HepG2 (cell line): ENCODE measurements around the gene TSPYL4. TPM values are rescaled to one million over a fixed set of nuclear protein-coding genes. Genes with fewer than 3 reads are reported as not detected.

Experiments used
- ATAC-seq: fragments of 200-7000 bp; cut with Tn5 transposase; 3 replicates; pipeline ENCODE4 v1.9.1; 2020; ENCODE audit warnings: mild to moderate bottlenecking, moderate library complexity
- BruUV-seq: library from RNA; stranded (reverse); fragments of 400-500 nt; replicated peaks from 2 replicates; lab custom pipeline; 2021; lab: Mats Ljungman, UMichigan
- CTCF ChIA-PET: fragments of 300-600 bp; formaldehyde crosslinking; extraction: SDS; loops from one replicate; lab custom pipeline; 2021; ENCODE audit warnings: low total read pairs, inconsistent platforms, low intra/inter-chr PET ratio; lab: Yijun Ruan, JAX
- POLR2A ChIA-PET: fragments of 350-600 bp; sonication (Branson Sonifier 250); formaldehyde crosslinking; loops from one replicate; lab custom pipeline; 2020; ENCODE audit warnings: antibody characterized with exemption, inconsistent platforms; lab: Yijun Ruan, JAX
- DNase-seq: peaks from one replicate; pipeline ENCODE4 v3.0.0-alpha.2; 2015; ENCODE audit warnings: low spot score
- FAIRE-seq: peaks from 3 replicates; lab custom pipeline; 2011; peaks lifted over from hg19 to GRCh38; lab: Jason Lieb, UNC
- H2AFZ ChIP-seq: one replicate; pipeline ENCODE4 v1.6.1; 2011; ENCODE audit warnings: low read length, inconsistent platforms
- H3K27ac ChIP-seq: fragments of 300-600 bp; 3 replicates; pipeline ENCODE4 v1.8.0; 2011; ENCODE audit warnings: mixed run types, mild to moderate bottlenecking, mixed read lengths, low read length, inconsistent platforms; ENCODE audit not compliant: insufficient read depth; ENCODE audit errors: extremely low read length
- H3K27me3 ChIP-seq, 2 experiments: fragments of 200-600 bp in 1 of 2; 2 replicates in 1 of 2; 3 replicates in 1 of 2; pipeline versions ENCODE4 v1.6.0 to v1.8.0; 2011; ENCODE audit warnings: low read length in 2 of 2, mild to moderate bottlenecking in 2 of 2, moderate library complexity in 2 of 2, inconsistent platforms in 1 of 2; ENCODE audit not compliant: insufficient read depth in 2 of 2, control insufficient read depth in 1 of 2
- H3K36me3 ChIP-seq, 2 experiments: fragments of 200-600 bp in 1 of 2; replicated peaks in 1 of 2; 2 replicates in 1 of 2; 3 replicates in 1 of 2; pipeline versions ENCODE4 v1.5.1 to v1.8.0; 2011; ENCODE audit warnings: low read length in 2 of 2, inconsistent platforms in 1 of 2; ENCODE audit not compliant: insufficient read depth in 2 of 2, control insufficient read depth in 1 of 2
- H3K4me1 ChIP-seq: 2 replicates; pipeline ENCODE4 v1.5.1; 2012; ENCODE audit warnings: low read length, inconsistent platforms; ENCODE audit not compliant: insufficient read depth
- H3K4me2 ChIP-seq: 2 replicates; pipeline ENCODE4 v1.6.0; 2011; ENCODE audit warnings: low read depth, low read length, inconsistent platforms
- H3K4me3 ChIP-seq, 3 experiments: fragments of 200-600 bp in 1 of 3; sonication (generic), shearing (Covaris generic) in 1 of 3; replicated peaks in 1 of 3; 2 replicates each; pipeline ENCODE4 v1.5.1; 2011 to 2016; ENCODE audit warnings: low read length in 3 of 3, inconsistent platforms in 2 of 3, low read depth in 2 of 3, mild to moderate bottlenecking in 2 of 3, control low read depth in 1 of 3, mixed read lengths in 1 of 3; ENCODE audit not compliant: insufficient read depth in 1 of 3
- H3K79me2 ChIP-seq: one replicate; pipeline ENCODE4 v1.6.1; 2011; ENCODE audit warnings: low read length, inconsistent platforms; ENCODE audit not compliant: insufficient read depth
- H3K9ac ChIP-seq: 2 replicates; pipeline ENCODE4 v1.6.0; 2011; ENCODE audit warnings: mild to moderate bottlenecking, low read depth, low read length, inconsistent platforms; ENCODE audit not compliant: insufficient read depth
- H3K9me3 ChIP-seq: 2 replicates; pipeline ENCODE4 v1.5.1; 2012; ENCODE audit warnings: mild to moderate bottlenecking, low read length
- H4K20me1 ChIP-seq: 2 replicates; pipeline ENCODE4 v1.6.0; 2011; ENCODE audit warnings: inconsistent platforms, mild to moderate bottlenecking, low read length, moderate library complexity; ENCODE audit not compliant: insufficient read depth
- EZH2 ChIP-seq: conservative IDR thresholded peaks from 2 replicates; pipeline ENCODE4 v1.6.1; 2012; ENCODE audit warnings: mild to moderate bottlenecking, low read depth, low read length, moderate library complexity
- FIP1L1 ChIP-seq: fragments of 200-400 bp; formaldehyde crosslinking; IDR thresholded peaks from 2 replicates; pipeline ENCODE4 v1.6.1; 2018; ENCODE audit warnings: low read depth, mild to moderate bottlenecking, low read length, moderate library complexity, borderline replicate concordance; ENCODE audit not compliant: insufficient read depth
- FOXO4 ChIP-seq: sonication (generic); formaldehyde crosslinking; conservative IDR thresholded peaks from 2 replicates; pipeline ENCODE4 v1.8.1; 2023; ENCODE audit warnings: missing genetic modification reagents
- MED13 ChIP-seq: sonication (generic); formaldehyde crosslinking; IDR thresholded peaks from 2 replicates; pipeline ENCODE4 v1.5.0; 2020; ENCODE audit warnings: missing genetic modification reagents
- TAF15 ChIP-seq: fragments of 200-400 bp; formaldehyde crosslinking; IDR thresholded peaks from one replicate; pipeline ENCODE4 v1.6.1; 2018; ENCODE audit warnings: mild to moderate bottlenecking, low read depth, low read length; ENCODE audit not compliant: poor library complexity, severe bottlenecking
- ZBTB7A ChIP-seq: sonication (generic); formaldehyde crosslinking; IDR thresholded peaks from 2 replicates; pipeline ENCODE4 v1.8.0; 2022; ENCODE audit warnings: mild to moderate bottlenecking, missing genetic modification reagents
- ZBTB8A ChIP-seq: sonication (generic); formaldehyde crosslinking; IDR thresholded peaks from 2 replicates; pipeline ENCODE4 v1.4.0; 2020; ENCODE audit warnings: mild to moderate bottlenecking, low read depth, missing genetic modification reagents, borderline replicate concordance
- ZFX ChIP-seq: sonication (generic); formaldehyde crosslinking; IDR thresholded peaks from 2 replicates; pipeline ENCODE4 v1.4.0; 2020; ENCODE audit warnings: mild to moderate bottlenecking, low read depth, missing genetic modification reagents, moderate library complexity
- ZIK1 ChIP-seq: sonication (generic); formaldehyde crosslinking; IDR thresholded peaks from 2 replicates; pipeline ENCODE4 v1.5.0; 2020; ENCODE audit warnings: mild to moderate bottlenecking, low read depth, missing genetic modification reagents, borderline replicate concordance
- ZNF18 ChIP-seq: sonication (generic); formaldehyde crosslinking; IDR thresholded peaks from 2 replicates; pipeline ENCODE4 v1.8.0; 2022; ENCODE audit warnings: mild to moderate bottlenecking, missing genetic modification reagents; ENCODE audit not compliant: insufficient replicate concordance
- ZNF44 ChIP-seq: sonication (generic); formaldehyde crosslinking; IDR thresholded peaks from 2 replicates; pipeline ENCODE4 v1.5.1; 2020; ENCODE audit warnings: mild to moderate bottlenecking, missing genetic modification reagents
- ZNF441 ChIP-seq: sonication (generic); formaldehyde crosslinking; IDR thresholded peaks from 2 replicates; pipeline ENCODE4 v1.7.0; 2021; ENCODE audit warnings: missing genetic modification reagents, borderline replicate concordance
- ZNF619 ChIP-seq: sonication (generic); formaldehyde crosslinking; IDR thresholded peaks from 2 replicates; pipeline ENCODE4 v1.4.0; 2020; ENCODE audit warnings: mild to moderate bottlenecking, missing genetic modification reagents
- ZNF687 ChIP-seq: sonication (generic); formaldehyde crosslinking; IDR thresholded peaks from 2 replicates; pipeline ENCODE4 v1.5.1; 2020; ENCODE audit warnings: mild to moderate bottlenecking, missing genetic modification reagents, moderate library complexity
- ZUFSP ChIP-seq: sonication (generic); formaldehyde crosslinking; IDR thresholded peaks from 2 replicates; pipeline ENCODE4 v1.9.0; 2021; ENCODE audit warnings: missing genetic modification reagents, mild to moderate bottlenecking, borderline replicate concordance
- WGBS: methylation state at CpG from one replicate; pipeline ENCODE4 v1.1.6; 2017; ENCODE audit warnings: low lambda C conversion rate; 5-methylcytosine and 5-hydroxymethylcytosine counted together
- in situ Hi-C: cut with HindIII; loops from 2 replicates; pipeline ENCODE4 v1.10.0; 2017; ENCODE audit warnings: low pct_unique_long_range_greater_than_20kb; ENCODE audit not compliant: extremely low pct_ligation_motif_present
- intact Hi-C: fragments of 100-400 bp; cut with micrococcal nuclease; formaldehyde crosslinking; loops from one replicate; pipeline ENCODE4 v1.10.0; 2022; ENCODE audit not compliant: unreplicated experiment
- polyA plus RNA-seq, 8 experiments: library from polyadenylated mRNA; depleted of rRNA in 3 of 8; stranded (reverse) in 7 of 8; unstranded in 1 of 8; fragments of >200 nt; fragmentation: Illumina TruSeq in 4 of 8; extraction: Trizol in 4 of 8; gene quantifications; 2 replicates each; pipeline versions ENCODE4 v1.2.1 to v1.2.3, GENCODE V29; 2011 to 2016; ENCODE audit warnings: low read depth in 4 of 8, missing spikeins in 1 of 8, mixed read lengths in 1 of 8; ENCODE audit not compliant: insufficient read depth in 1 of 8
- total RNA-seq, 5 experiments: library from RNA; depleted of rRNA; stranded (reverse); fragments of >200 nt; fragmentation: Illumina TruSeq; extraction: Trizol; gene quantifications; 2 replicates each; pipeline ENCODE4 v1.2.3, GENCODE V29; 2016; ENCODE audit warnings: low read depth in 1 of 5

Gene TSPYL4
- total and polyA plus RNA-seq, 2 of the 13 experiments (the other 11 are each of a cell fraction or from before 2014, with no cell fraction given) = 18.0 to 19.7 TPM

- H3K27me3 ChIP-seq = no peaks in the 10 kb centered on the region; a peak in 1 of 5 replicates
- no peak overlapping the region for H2AFZ ChIP-seq
- H3K27ac ChIP-seq = no peak overlapping the region
- 90% methylated on average over 1 of the region's 1 CpG for WGBS
- H3K4me2 ChIP-seq = no peak overlapping the region
- ChIA-PET CTCF (no interaction called here), POLR2A (no interaction called here)
- no peak for DNase-seq
- H3K4me3 ChIP-seq = no peak overlapping the region
- in situ Hi-C loops (no loop called here), intact Hi-C loops (no loop called here)
- BruUV-seq = no TSS peak
- H4K20me1 ChIP-seq = no peaks in the 10 kb centered on the region
- no peaks in the 10 kb centered on the region for H3K79me2 ChIP-seq
- no peaks in the 10 kb centered on the region for H3K4me1 ChIP-seq
- H3K36me3 ChIP-seq = no peaks in the 10 kb centered on the region
- H3K9me3 ChIP-seq = peaks cover 8% of the 10 kb centered on the region
- no peak for FAIRE-seq
- H3K9ac ChIP-seq = no peak overlapping the region
- ATAC-seq = no peak
- no peak for TF ChIP-seq MED13 (CRISPR knock-in tag)
- TF ChIP-seq EZH2 = no peak
- TF ChIP-seq ZNF687 (CRISPR knock-in tag) = no peak
- no peak for TF ChIP-seq ZBTB8A
- TF ChIP-seq ZFX (CRISPR knock-in tag) = no peak
- no peak for TF ChIP-seq ZNF619 (CRISPR knock-in tag)
- TF ChIP-seq ZUFSP (CRISPR knock-in tag) = no peak
- no peak for TF ChIP-seq TAF15
- no peak for TF ChIP-seq ZNF18 (CRISPR knock-in tag)
- TF ChIP-seq FIP1L1 = no peak
- TF ChIP-seq ZBTB7A = no peak
- TF ChIP-seq FOXO4 (CRISPR knock-in tag) = no peak
- no peak for TF ChIP-seq ZIK1 (CRISPR knock-in tag)
- no peak for TF ChIP-seq ZNF441 (CRISPR knock-in tag)
- TF ChIP-seq ZNF44 (CRISPR knock-in tag) = no peak
These were observed 46.7 kb upstream of the TSPYL4 start for GRCh38 chr6:116300566-116300965.
